ENCODE measurements around the gene PIAS1. TPM values are rescaled to one million over a fixed set of nuclear protein-coding genes. Genes with fewer than 3 reads are reported as not detected.
"Not testable (repeated sequence)": the region's sequence is repeated elsewhere in the genome, so short reads cannot be mapped to it uniquely, and the experiment has no call there.

Gene PIAS1
- total RNA-seq, 1 experiment from 2014 or later = 15.2 TPM

DNA sequence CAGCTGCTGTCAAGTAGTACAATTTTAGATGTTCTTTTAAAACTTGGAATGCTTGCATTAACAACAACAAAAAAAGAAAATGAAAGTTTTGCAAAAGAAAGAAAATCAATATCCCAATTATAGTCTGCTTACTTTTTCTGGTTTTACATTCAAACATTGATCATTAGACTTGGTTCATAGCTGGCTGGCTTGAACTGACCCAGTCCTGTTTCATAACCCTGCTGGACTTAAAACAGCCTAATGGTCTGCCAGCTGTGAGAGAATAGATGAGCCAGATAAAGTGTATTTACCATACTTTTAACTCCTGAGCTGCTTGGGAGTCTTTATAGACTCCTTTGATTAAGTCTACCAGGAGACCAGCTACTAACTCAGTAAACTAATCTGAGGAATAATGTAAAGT, 59.2 kb downstream of the PIAS1 start:
- no peak for DNase-seq (ENCODE audit: extremely low read depth, low read depth)

DNA sequence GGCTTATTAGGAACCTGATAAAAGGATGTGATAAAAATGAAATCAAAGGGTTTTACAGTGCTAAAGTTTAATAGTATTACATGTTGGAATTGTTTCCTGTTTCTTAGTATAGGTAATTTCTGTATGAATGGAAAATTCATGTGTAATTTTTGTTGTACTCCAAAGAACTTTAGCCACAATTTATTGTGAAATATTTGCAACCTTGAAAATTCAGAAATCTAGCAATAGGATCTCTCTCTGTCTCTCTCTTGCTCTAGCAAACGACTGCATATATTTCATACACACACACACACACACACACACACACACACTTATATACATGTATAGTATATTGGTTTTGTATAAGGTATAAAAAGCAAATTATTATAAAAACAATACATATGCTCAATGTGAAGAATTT, 59.6 kb downstream of the PIAS1 start:
- DNase-seq (ENCODE audit: extremely low read depth, low read depth) = no peak

DNA sequence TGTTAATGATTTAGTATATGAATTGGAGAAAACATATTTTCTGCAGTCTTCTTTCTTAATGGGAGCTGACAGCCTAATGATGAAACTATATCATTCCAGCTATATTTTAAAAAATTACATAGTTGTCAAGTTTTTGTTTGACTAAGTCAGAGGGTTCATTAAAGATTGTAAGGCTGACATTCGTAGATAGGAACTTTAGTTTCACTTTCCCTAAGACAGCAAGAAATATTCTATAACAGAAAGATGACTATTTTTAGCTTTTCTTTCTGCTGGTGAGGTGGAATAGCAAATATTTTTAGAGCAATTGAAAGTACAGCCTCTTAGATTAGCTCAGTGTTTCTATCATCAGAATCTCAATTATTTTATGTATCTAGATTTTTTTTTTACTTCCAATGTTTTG, 60.2 kb downstream of the PIAS1 start:
- DNase-seq (ENCODE audit: extremely low read depth, low read depth) = no peak

DNA sequence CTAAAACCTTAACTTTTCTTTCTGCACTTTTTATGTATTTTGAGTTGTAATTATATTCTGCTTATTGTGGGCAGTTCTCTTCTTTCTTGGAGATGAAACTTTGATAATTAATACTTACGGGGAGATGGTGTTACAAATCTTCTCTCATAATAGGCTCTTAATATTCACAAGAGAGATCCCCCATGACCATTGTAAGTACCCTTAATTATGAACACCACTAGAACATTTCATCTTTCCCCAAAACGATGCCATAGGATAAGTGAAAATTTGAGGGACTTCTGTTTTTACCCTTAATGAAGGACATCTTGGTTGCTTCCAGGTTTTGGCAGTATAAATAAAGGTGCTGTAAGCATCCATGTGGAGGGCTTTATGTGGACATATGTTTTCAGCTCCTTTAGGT, 60.7 kb downstream of the PIAS1 start:
- no peak for DNase-seq (ENCODE audit: extremely low read depth, low read depth)

DNA sequence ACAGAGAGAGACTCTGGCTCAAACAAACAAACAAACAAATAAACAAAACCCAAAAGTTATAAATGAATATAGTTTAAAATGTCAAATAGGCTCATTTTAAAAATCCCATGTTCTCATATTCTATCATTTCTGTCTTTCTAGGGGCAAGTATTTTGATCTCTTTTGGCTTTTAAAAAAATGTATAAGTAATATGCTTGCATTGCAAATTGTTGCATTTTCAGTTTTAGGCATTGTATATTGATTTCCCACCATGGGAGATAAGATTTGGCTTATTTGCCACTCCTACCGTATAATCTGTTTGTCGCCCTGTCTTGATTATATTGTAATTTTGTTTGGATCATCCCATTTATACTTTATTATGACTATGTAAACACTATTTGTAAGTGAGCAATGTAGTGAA, 70.6 kb downstream of the PIAS1 start:
- DNase-seq (ENCODE audit: extremely low read depth, low read depth) = no peak

DNA sequence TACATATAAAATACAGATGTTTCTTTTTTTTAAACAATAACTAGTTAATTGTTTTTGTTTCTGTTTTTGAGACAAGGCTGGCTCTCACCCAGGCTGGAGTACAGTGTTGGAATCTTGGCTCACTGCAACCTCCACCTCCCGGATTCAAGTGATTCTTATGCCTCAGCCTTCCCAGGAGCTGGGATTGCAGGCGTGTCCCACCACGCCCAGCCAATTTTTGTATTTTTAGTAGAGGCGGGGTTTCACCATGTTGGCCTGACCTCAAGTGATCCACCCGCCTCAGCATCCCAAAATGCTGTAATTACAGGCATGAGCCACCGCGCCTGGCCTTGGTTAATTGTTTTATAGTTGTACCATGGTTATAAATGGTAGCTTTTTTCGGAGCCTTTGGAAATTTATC, 72.3 kb downstream of the PIAS1 start:
- DNase-seq (ENCODE audit: extremely low read depth, low read depth) = no peak

DNA sequence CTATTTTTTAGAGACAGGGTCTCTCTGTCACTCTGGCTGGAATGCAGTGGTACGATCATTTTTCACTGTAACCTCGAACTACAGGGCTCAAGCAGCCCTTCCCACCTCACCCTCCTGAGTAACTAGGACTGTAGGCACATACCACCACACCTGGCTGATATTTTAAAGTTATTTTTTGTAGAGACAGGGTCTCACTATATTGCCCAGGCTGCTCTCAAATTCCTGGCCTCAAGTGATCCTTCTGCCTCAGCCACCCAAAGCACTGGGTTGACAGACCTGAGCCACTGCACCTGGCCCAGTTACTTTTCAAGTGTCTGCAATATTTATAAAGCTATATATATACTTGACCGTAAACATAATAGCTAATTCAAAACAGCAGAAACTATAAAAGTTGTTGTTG, 75.0 kb downstream of the PIAS1 start:
- no peak for DNase-seq (ENCODE audit: extremely low read depth, low read depth)

DNA sequence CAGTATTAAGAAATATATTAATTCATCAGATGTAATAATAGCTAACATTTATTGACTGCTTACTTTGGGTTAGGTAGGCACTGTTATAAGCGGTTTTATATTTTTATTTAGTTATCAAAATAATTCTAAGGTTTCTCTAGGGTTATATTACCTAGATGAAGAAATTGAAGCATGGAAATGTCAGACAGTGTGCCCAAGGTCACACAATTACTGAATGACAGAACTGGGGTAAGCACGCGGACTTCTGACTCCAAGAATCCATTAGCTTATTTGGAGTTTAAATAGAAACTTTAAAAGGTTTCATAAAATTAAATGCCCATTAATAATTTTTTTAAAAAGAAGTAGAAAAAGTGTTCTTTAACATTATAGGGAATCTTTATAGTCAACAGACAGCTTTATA, 76.7 kb downstream of the PIAS1 start:
- no peak for DNase-seq (ENCODE audit: extremely low read depth, low read depth)

DNA sequence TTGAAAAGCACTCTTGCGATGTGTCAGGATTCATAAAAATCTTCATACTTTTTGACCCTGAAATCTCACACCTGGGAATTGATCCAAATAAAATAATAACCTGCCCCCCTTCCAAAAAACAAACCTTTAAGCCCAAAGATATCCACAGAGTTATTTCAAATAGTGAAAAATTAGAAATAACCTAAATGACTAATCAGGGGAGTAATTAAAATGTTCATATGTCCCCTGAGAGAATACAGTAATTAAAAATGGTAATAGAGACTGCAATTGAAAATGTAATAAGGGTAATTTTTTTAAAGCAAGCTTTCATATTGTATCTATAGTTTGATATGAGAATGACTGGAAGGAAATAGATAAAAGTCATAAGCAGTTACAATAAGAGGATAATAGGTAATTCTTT, 83.0 kb downstream of the PIAS1 start:
- no peak for DNase-seq (ENCODE audit: extremely low read depth, low read depth)

DNA sequence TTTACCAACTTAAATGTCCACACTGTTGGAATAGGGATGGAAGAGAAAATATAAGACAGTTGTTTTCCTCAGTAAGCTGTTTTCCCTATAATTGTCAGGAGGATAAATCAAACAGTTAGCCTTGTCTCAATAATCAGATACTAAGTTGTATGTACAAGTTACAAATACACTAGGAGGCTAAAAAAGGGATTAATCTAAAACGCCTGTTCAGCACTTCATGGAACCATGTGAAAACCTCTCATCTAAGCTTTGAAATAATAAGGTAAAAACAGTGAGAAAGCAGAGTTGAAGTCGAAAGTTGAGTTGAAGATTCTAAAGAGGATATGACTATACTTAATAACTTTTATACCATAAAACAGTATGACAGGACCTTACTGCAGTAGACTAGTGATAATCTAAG, 89.0 kb downstream of the PIAS1 start:
- DNase-seq (ENCODE audit: extremely low read depth, low read depth) = no peak

DNA sequence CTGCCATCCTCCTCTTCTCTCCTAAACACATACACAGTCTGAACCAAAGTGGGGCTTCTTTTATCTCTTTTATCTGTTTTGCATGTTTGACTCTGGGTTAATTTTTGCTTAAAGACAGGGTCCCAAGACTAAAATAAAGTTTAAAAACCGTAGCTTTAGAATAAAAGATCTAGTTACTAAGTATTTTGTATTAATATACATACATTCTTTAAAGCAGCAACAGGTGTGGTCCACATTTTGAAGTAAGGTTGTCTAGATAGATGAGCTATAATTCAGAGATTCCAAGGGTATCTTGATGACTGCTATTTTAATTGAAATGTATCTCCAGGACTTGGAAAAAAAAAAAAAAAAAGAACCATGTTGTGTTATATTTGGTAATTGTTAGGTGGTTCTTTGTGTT, 89.7 kb downstream of the PIAS1 start:
- DNase-seq (ENCODE audit: extremely low read depth, low read depth) = no peak

DNA sequence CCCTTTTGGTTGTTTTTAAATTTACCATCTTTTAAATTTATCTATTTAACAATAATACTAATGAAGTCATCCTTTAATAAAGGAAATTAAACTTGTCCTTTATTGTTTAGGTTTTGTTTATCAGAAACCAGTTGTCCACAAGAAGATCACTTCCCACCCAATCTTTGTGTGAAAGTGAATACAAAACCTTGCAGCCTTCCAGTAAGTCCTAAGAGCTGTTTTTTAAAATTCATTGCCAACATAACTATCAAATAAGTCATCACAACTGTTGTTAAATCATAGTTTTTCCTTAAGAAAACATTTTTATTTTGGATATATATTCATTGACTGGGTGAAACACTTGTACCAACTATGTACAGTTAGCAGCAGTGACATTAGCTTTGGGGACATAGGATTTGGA, 91.6 kb downstream of the PIAS1 start:
- no peak for DNase-seq (ENCODE audit: extremely low read depth, low read depth)

DNA sequence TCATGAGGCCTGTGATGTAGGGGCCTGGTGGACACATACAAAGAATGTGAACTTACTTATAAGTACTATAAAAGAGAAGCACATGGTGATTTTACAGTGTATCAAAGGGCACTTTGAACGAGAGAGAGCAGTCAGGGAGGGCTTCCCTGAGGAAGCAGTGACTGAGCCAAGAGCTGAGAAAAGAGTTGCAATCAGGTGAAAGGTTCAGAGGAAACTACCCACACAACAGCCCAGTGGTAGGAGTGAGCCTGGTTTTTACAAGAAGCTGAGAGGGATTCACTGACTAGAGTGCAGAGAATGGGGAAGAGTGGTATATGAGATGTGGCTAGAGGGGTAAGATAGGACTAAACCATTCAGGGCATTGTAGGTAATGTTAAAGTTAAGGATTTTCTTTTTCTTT, 93.9 kb downstream of the PIAS1 start:
- DNase-seq (ENCODE audit: extremely low read depth, low read depth) = no peak

DNA sequence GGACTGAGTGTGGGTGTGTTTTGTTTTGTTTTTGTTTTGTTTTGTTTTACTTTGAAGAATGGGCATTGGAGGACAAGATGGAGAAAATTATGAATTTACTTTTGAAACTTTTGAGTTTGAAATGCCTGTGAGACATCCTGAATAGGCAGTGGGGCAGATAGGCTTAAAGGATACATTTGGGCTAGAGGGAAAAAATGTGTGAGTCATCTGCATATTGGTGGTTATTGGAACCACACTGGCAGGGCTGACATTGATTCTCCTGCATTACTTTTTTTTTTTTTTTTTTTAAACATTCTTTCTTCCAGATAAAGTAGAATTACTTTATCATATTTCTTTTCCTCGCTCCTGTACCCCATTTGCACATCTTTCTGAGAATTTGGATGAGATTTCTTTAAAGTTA, 94.9 kb downstream of the PIAS1 start:
- DNase-seq (ENCODE audit: extremely low read depth, low read depth) = no peak

DNA sequence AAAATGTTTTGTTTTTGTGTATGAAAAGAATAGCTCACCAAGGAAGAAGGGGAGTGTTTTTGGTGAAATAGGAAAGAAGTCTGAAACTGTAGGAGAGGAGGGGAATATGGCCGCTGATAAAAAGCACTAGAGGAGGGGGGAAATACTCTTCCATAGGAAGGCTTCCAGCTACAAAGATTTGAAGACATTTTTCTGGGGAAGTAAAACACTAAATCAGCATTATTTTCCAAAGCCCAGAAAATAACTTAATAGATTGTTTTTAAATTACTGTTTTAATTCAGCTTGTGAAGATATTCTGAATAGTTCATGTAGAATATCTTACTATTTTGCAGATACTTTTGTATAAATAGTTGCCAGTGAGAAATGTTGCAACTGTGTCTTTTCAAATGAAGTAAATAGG, 96.1 kb downstream of the PIAS1 start:
- DNase-seq (ENCODE audit: extremely low read depth, low read depth) = no peak

DNA sequence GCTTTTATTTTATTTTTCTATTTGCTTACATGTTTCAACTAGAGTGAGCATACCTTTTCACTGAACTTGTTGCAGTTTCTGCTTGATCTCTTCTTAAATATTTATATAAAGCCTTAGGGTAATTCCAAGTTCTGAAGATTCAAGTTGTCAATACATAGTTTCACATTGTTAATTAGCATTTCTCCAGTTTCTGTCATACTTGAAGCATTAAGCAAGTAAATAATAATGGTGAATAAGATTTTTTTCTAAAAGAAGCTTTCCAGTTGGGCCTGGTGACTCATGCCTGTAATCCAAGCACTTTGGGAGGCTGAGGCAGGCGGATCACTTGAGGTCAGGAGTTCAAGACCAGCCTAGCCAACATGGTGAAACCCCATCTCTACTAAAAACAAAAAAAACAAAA, 97.2 kb downstream of the PIAS1 start:
- DNase-seq (ENCODE audit: extremely low read depth, low read depth) = no peak

DNA sequence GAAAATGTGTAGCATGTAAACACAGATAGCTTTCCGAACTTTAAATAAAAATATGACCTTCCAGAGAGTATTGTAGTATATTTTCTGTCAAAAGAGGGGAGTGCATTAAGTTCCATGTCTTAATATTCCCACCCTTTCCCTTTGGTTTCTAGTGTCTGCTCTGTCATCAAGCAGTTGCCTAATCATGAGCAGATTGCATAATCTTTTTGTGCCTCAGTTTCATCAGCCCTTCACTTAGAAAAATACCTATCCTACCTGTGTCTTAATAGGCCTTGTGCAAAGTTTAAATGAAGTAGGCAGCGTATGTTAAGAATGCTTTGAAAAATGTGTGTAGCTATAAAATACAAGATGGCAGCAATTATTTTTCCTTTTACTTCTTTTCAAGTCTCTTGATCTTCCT, 98.2 kb downstream of the PIAS1 start:
- DNase-seq (ENCODE audit: extremely low read depth, low read depth) = no peak

DNA sequence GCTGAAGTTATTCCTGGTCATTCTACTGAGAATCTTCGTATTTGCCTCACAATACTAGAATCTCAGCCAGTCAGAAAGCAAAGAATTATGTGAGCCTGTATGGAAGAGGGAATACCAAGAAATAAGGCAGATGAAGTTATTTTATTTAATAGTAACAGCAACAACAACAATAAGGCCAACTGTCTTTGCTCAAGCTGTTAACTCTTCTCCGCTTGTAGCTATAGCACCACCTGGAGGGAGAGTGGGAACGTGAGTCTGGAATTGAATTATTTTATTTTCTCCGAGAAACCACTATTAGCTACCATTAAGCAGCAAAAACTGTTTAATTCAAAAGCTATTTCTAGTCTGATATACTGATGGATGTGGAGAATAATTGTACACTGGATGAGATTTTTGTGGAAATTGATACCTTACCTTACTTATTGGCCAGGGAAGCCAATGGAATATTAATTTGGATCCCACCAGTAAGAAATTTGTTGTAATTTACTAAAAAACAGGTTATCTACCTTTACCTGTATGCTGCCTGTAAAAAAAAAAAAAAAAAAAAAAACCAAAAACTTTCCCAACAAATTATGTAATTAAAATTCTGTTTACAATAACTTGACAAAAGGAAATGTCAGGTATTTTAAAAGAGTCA, 100.9 kb downstream of the PIAS1 start:
- peak; percentile 52 for DNase-seq (ENCODE audit: extremely low read depth, low read depth)

DNA sequence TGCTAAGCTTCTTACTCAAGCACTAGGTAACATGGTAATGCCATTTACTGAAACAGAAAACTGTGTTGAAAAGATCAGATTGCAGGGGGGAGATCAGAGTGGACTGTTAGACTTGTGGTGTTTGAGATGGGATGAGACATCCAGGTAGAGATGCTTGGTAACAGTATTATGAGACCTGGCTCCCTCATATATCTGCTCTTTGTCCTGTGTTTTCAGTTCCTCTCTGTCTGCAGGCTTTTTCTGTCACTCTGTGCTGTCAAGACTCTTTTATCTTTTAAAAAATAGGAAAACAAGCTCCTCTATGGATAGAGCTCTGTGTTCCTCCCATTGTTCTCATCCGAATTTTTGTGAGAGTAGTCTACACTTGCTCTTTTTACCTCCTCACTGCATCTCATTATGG, 103.0 kb downstream of the PIAS1 start:
- DNase-seq (ENCODE audit: extremely low read depth, low read depth) = no peak

DNA sequence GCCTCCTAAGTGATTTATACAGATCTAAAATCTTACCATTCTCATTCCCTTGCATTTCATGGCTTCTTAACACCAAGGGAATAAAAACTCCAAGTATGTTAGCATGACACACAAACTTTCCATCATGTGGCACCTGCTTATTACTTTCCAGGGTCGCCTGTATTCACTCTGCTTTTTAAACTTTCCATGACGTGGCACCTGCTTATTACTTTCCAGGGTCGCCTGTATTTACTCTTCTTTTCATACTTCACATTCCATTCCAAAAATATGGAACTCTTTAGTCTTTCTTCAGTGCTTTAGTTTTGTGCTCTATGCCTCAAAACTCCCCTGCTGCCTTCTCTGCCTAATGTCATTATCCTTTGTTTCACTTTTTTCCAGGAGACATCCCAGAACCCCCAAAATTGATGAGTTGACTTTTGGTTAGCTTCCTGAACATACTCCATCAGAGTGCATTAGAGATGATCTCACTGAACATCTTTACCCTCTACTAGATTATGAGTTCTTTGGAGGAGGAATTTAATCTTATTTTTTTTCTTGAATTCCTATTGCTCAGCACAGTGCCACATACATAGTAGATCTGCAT, 104.0 kb downstream of the PIAS1 start:
- no peak for DNase-seq (ENCODE audit: extremely low read depth, low read depth)

DNA sequence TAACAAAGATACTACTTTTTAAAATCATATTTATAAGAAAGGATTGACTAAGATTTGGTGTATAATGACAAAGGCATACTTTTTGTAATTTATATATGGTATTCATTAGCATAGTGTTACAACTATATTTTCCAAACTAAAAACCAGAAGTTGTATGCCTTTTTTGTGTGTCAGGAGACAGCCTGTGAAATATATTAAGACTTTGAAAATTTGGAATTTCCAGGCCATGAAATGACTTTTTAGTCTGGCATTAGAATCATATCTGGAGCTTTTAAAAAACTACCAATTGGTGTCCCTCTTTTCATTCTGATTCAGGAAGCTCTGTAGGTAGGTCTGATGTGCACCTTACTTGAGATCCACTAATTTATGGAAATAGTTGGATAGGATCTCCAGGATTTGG, 109.1 kb downstream of the PIAS1 start:
- no peak for DNase-seq (ENCODE audit: extremely low read depth, low read depth)

DNA sequence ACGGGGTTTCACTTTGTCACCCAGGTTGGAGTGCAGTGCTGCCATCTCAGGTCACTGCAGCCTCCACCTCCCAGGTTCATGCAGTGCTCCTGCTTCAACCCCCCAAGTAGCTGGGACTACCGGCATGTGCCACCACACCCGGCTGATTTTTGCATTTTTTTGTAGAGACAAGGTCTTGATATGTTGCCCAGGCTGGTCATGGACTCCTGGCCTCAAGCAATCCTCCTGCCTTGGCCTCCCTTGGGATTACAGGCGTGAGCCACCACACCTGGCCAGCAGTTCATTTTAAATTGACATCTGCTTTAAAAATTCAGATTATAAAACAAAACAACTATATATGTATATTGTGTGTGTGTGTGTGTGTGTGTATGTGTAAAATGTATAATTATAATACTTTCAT, 112.7 kb downstream of the PIAS1 start:
- DNase-seq (ENCODE audit: extremely low read depth, low read depth) = no peak

DNA sequence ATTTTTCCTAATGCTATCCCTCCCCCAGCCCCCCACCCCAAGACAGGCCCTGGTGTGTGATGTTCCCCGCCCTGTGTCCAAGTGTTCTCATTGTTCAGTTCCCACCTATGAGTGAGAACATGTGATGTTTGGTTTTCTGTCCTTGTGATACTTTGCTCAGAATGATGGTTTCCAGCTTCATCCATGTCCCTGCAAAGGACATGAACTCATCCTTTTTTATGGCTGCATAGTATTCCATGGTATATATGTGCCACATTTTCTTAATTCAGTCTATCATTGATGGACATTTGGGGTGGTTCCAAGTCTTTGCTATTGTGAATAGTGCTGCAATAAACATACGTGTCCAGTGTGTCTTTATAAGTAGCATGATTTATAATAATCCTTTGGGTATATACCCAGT, 117.9 kb downstream of the PIAS1 start:
- not testable (repeated sequence) for DNase-seq (ENCODE audit: extremely low read depth, low read depth)

Measured in NCI-H460 (cell line).